SK-N-SH (cell line): ENCODE data around the gene PLCG2.

Experiments used
- CTCF ChIP-seq: fragments of 200-600 bp; sonication (generic); IDR thresholded peaks from 2 replicates; pipeline ENCODE4 v1.6.1; 2017; ENCODE audit warnings: antibody characterized with exemption, mild to moderate bottlenecking, moderate library complexity
- ELF1 ChIP-seq: IDR thresholded peaks from 2 replicates; pipeline ENCODE4 v1.4.0; 2012
- EZH2phosphoT487 ChIP-seq: fragments of 200-600 bp; sonication (generic); IDR thresholded peaks from 2 replicates; pipeline ENCODE4 v1.6.1; 2017; ENCODE audit warnings: low read depth, mixed run types, mild to moderate bottlenecking, antibody characterized with exemption, moderate library complexity, borderline replicate concordance
- GABPA ChIP-seq: IDR thresholded peaks from 2 replicates; pipeline ENCODE4 v1.4.0; 2012; ENCODE audit warnings: low read depth, mild to moderate bottlenecking
- MXI1 ChIP-seq: IDR thresholded peaks from 2 replicates; pipeline ENCODE4 v1.6.1; 2012; ENCODE audit warnings: mild to moderate bottlenecking, low read depth, low read length, improper control_type of control experiment
- PBX3 ChIP-seq: IDR thresholded peaks from 2 replicates; pipeline ENCODE4; 2012
- POLR2AphosphoS5 ChIP-seq: IDR thresholded peaks from 2 replicates; pipeline ENCODE4 v1.6.1; 2012; ENCODE audit warnings: low read depth, low read length
- RAD21 ChIP-seq: IDR thresholded peaks from 2 replicates; pipeline ENCODE4 v1.6.1; 2012; ENCODE audit warnings: mild to moderate bottlenecking, low read length
- REST ChIP-seq: IDR thresholded peaks from 2 replicates; pipeline ENCODE4 v1.6.1; 2012; ENCODE audit warnings: mild to moderate bottlenecking, low read depth, low read length, moderate library complexity
- SMC3 ChIP-seq: IDR thresholded peaks from 2 replicates; pipeline ENCODE4 v1.6.1; 2012; ENCODE audit warnings: low read depth, low read length, improper control_type of control experiment
- TEAD4 ChIP-seq: IDR thresholded peaks from 2 replicates; pipeline ENCODE4 v1.4.0; 2012; ENCODE audit warnings: mild to moderate bottlenecking, borderline replicate concordance; ENCODE audit not compliant: insufficient read depth
- USF2 ChIP-seq: fragments of 150-350 bp; IDR thresholded peaks from 2 replicates; pipeline ENCODE4 v1.6.1; 2017; ENCODE audit warnings: antibody characterized with exemption, low read length, low read depth, borderline replicate concordance
- YY1 ChIP-seq: IDR thresholded peaks from 2 replicates; pipeline ENCODE4 v1.4.0; 2012; ENCODE audit warnings: low read depth, mild to moderate bottlenecking

- TF ChIP-seq CTCF, result no peak
- TF ChIP-seq GABPA, result no peak
- no peak for TF ChIP-seq PBX3
- no peak for TF ChIP-seq POLR2AphosphoS5
- TF ChIP-seq ELF1, result no peak
- no peak for TF ChIP-seq YY1
- TF ChIP-seq USF2, result no peak
- TF ChIP-seq RAD21, result no peak
- no peak for TF ChIP-seq EZH2phosphoT487
- no peak for TF ChIP-seq SMC3
- no peak for TF ChIP-seq REST
- no peak for TF ChIP-seq TEAD4
- TF ChIP-seq MXI1, result no peak
Observed at GRCh38 chr16:82005027-82005830, 226.1 kb downstream of the PLCG2 start.
